ENCODE measurements around the gene EML1.

- no peak for TF ChIP-seq CTCF (IDR thresholded peaks at IDR 0.05)
- TF ChIP-seq POLR2A (IDR thresholded peaks at IDR 0.05): no peak
Measured at GRCh38 chr14:99971941-99972747, 178.9 kb downstream of the EML1 start.

Data from right lobe of liver (tissue), 4 donors.